ENCODE data around the gene CERS3. TPM values are rescaled to one million over a fixed set of nuclear protein-coding genes. Genes with fewer than 3 reads are reported as not detected.

The CERS3 gene
- total RNA-seq, 1 experiment from 2014 or later: not detected

GRCh38 chr15:100525436-100525835 lies 3.3 kb downstream of the CERS3 start:
- intact Hi-C loops (cut with micrococcal nuclease; ENCODE audit: unreplicated experiment): no loop called here
- Histone ChIP-seq H3K4me1 (ENCODE audit: insufficient read depth, low read length, poor library complexity, severe bottlenecking) (no peaks in the 10 kb centered on the region), H3K4me3 (ENCODE audit: low read depth, low read length, poor library complexity, severe bottlenecking) (no peak overlapping the region), H3K27me3 (replicated peaks; ENCODE audit: insufficient read depth, low read depth, low read length, poor library complexity) (peaks cover 14% of the 10 kb centered on the region), H3K27ac (ENCODE audit: low read depth, low read length, poor library complexity, severe bottlenecking) (no peak overlapping the region), H3K9me3 (ENCODE audit: low read depth, low read length, poor library complexity, severe bottlenecking) (no peaks in the 10 kb centered on the region), H3K36me3 (ENCODE audit: insufficient read depth, low read length, poor library complexity, severe bottlenecking) (no peaks in the 10 kb centered on the region)
- ChIA-PET CTCF (no interaction called here), POLR2A (ENCODE audit: low non-redundant PET) (no interaction called here)
- no TSS peak for BruUV-seq (replicated peaks)
- TF ChIP-seq EZH2 (IDR thresholded peaks at IDR 0.05; ENCODE audit: borderline replicate concordance, low read depth, low read length, poor library complexity, severe bottlenecking) (no peak), CTCF (conservative IDR thresholded peaks at IDR 0.05; ENCODE audit: low read depth, low read length) (no peak)
- DNase-seq (ENCODE audit: low spot score): no peak

- H3K4me3 ChIP-seq (ENCODE audit: low read depth, low read length, poor library complexity, severe bottlenecking): no peak overlapping the region
- H3K9me3 ChIP-seq (ENCODE audit: low read depth, low read length, poor library complexity, severe bottlenecking): no peaks in the 10 kb centered on the region
- CTCF ChIA-PET: no interaction called here
- TF ChIP-seq CTCF (conservative IDR thresholded peaks at IDR 0.05; ENCODE audit: low read depth, low read length) (no peak), EZH2 (IDR thresholded peaks at IDR 0.05; ENCODE audit: borderline replicate concordance, low read depth, low read length, poor library complexity, severe bottlenecking) (no peak)
- H3K36me3 ChIP-seq (ENCODE audit: insufficient read depth, low read length, poor library complexity, severe bottlenecking): no peaks in the 10 kb centered on the region
- H3K27ac ChIP-seq (ENCODE audit: low read depth, low read length, poor library complexity, severe bottlenecking): no peak overlapping the region
- no peaks in the 10 kb centered on the region for H3K4me1 ChIP-seq (ENCODE audit: insufficient read depth, low read length, poor library complexity, severe bottlenecking)
- POLR2A ChIA-PET (ENCODE audit: low non-redundant PET): no interaction called here
- intact Hi-C loops (cut with micrococcal nuclease; ENCODE audit: unreplicated experiment): no loop called here
- H3K27me3 ChIP-seq (replicated peaks; ENCODE audit: insufficient read depth, low read depth, low read length, poor library complexity): peaks cover 3% of the 10 kb centered on the region
- no TSS peak for BruUV-seq (replicated peaks)
- no peak for DNase-seq (ENCODE audit: low spot score)
These were observed 4.4 kb downstream of the CERS3 start for GRCh38 chr15:100524326-100524725.

- no peaks in the 10 kb centered on the region for H3K27me3 ChIP-seq (replicated peaks; ENCODE audit: insufficient read depth, low read depth, low read length, poor library complexity)
- no peaks in the 10 kb centered on the region for H3K36me3 ChIP-seq (ENCODE audit: insufficient read depth, low read length, poor library complexity, severe bottlenecking)
- ChIA-PET CTCF (no interaction called here), POLR2A (ENCODE audit: low non-redundant PET) (no interaction called here)
- BruUV-seq (replicated peaks): no TSS peak
- H3K27ac ChIP-seq (ENCODE audit: low read depth, low read length, poor library complexity, severe bottlenecking): no peak overlapping the region
- TF ChIP-seq CTCF (conservative IDR thresholded peaks at IDR 0.05; ENCODE audit: low read depth, low read length): no peak
- no peak for TF ChIP-seq EZH2 (IDR thresholded peaks at IDR 0.05; ENCODE audit: borderline replicate concordance, low read depth, low read length, poor library complexity, severe bottlenecking)
- no peak overlapping the region for H3K4me3 ChIP-seq (ENCODE audit: low read depth, low read length, poor library complexity, severe bottlenecking)
- H3K9me3 ChIP-seq (ENCODE audit: low read depth, low read length, poor library complexity, severe bottlenecking): no peaks in the 10 kb centered on the region
- DNase-seq (ENCODE audit: low spot score): no peak
- no peaks in the 10 kb centered on the region for H3K4me1 ChIP-seq (ENCODE audit: insufficient read depth, low read length, poor library complexity, severe bottlenecking)
- intact Hi-C loops (cut with micrococcal nuclease; ENCODE audit: unreplicated experiment): no loop called here
These were observed 6.8 kb downstream of the CERS3 start for GRCh38 chr15:100521907-100522306.

All from A673 (cell line).